NCI-H146 treated with DMSO at 0.1 percent for 48 hours (cell line): Measurements from ENCODE around the gene BNIP3.
"Not testable (repeated sequence)": the region's sequence is repeated elsewhere in the genome, so short reads cannot be mapped to it uniquely, and the experiment has no call there.

Experiments
- DNase-seq: peaks from one replicate; lab custom pipeline; 2025; ENCODE audit not compliant: unreplicated experiment; lab: John Stamatoyannopoulos, UW

Gene BNIP3

DNA sequence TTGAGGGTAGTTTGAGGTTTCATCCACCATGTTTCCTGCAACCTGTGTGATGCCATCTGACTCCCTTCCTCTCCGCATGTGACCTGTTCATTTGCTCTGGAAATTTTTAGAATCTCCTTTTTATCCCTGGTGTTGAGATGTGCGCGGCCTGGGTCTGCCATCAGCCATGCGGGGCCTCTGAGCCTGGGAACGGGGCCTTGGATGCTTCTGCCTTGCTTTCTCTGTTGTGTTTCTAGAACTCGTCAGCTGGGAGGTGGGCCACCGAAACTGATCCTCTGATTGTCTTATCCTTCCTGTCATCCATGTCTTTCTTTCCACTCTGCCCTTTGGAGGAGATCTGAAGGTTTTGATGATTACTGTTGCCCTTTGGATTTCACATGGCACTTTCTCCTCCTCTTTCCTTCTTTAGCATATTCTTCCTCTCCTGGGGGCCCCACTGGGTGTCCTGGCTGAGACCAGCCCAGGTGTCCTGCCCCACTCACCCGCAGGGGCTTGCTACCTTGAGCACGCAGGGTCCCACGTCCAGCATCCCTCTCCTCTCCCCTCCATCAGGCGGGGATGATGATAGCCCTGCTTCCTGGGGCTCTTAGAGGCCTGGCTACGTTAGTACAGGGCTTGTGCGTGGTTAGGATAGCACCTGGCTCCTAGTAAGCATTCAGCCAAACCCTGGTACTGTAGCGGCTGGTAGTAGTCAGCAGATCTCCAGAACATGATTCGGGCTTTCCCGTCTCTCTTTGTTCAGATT lies 51.0 kb downstream of the BNIP3 start:
- DNase-seq, result no peak

DNA sequence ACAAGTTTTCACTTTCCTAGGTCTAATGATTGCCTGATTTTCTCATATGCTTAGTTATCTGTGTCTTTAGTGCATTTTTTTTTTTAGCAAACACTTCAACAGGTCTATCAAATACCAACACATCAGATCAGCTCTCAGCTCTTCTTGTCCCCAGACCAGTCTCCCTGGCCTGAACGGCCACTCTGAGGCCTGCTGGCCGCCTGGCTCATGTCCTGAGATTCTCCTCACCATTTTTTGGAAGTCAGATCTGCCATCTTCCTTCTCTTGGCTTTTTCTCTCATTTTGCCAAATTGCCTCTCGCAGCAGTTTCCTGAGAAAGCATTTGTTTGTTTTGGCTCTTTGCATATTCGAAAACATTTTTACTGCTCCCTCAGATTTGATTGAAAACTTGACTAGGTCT lies 51.6 kb downstream of the BNIP3 start:
- no peak for DNase-seq

DNA sequence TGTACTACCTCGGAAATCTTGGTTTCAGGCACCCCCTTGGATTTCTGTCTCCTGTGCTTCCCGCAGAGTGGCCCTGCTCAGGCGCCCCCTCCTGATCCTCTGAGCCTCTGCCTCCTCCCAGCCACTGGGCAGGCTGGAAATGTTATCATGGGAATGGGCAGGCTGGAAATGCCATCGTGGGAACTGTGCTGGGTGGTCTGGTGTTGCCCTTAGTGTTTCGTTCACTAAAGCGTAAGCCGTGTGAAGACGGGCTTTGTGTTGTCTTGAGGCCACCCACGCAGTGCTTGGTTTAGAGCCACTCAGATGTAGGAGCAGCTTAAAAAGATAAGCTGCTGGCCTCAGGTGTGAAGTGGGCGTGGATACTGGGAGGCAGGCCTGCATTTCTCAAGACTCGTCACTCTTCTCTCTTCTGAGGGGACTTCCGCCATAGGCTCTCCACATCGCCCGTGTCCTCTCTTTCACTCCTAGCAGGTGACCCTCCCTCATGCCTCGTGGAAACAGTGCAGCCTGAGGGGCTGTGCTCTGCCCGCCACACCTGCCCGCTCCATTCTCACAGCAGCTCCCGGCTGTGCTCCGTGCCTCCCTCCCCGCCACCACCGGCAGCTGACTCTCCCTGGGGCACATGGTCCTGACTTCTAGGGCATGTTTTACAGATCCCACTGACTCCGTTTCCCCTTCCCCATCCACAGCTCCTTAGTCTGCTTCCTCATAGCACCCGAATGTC lies 52.4 kb downstream of the BNIP3 start:
- DNase-seq, result no peak

DNA sequence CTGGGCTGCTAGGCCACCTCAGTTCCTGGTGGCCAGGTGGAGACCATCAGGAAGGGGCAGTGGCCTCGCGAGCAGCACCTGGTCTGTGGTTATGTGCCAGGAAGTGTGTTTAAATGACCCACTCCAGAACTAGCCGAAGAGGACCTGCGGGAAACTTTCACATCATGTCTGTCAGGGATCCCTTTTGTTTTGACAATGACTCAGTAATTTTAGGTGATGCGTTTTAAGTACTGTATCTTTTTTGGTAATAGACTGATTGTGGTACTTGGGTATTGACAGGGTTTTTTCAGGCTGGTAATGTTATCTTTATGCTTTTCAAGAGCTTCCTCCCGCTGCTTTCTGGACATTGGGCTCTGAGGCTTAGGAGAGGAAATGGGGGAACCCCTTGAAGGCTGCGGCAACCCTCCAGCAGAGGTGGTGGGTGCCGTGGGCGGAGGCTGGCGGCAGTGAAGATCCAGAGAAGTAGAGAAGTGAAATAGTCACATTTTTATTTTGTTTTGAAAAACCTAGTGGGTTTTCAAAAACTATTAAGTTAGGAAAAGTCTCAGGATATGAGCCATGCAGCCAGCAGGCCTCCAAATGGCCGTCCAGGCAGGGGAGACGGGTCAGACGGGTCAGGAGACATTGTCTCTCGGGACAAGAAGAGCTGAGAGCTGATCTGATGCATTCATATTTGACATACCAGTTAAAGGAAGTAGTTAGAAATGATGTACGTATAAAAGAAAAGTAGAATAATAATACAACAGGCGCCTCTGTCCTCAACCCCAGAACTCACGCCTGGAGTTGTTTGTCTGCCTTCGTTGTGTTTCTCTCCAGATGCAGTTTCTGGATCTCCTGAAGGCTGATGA lies 53.3 kb downstream of the BNIP3 start:
- DNase-seq, result no peak

DNA sequence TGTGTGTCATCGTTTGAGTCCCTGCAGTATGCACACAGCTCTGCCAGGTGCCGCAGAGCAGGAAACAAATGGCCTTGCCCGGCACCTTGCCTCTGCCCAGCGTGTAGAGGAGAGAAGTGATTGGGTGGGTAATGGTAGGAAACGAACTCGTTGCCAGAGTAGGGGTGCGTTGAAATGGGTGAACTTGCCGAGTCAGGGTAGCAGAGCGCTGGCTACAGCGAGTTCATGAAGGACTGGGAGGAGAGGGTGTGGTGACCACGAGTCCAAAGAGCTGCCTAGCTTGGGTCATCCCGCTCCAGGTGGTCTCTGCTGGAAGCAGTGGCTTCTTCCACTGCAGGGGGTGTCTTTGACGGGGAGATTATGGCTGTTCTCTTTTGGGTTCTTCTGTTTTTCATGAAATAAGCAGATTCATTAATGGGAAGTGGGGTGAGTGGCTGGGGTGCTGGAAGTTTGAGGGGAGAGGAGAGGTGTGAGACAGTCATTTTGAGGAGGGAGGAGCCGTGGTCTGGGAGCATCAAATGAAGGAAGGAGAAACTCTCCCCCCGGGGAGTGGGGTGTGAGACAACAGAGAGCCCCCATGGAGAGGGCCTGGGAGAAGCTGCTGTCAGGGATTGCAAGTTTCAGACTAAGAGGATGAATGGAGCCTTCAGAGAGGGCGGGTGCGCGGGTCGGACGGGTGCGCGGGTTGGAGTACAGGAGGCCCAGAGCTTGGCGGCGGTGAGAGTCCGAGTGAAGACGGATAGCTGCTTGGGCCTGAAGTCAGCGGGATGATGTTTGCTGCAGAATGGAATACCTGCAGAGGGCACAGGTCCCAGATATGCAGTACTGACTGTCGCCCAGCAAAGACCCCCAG lies 54.8 kb downstream of the BNIP3 start:
- no peak for DNase-seq

DNA sequence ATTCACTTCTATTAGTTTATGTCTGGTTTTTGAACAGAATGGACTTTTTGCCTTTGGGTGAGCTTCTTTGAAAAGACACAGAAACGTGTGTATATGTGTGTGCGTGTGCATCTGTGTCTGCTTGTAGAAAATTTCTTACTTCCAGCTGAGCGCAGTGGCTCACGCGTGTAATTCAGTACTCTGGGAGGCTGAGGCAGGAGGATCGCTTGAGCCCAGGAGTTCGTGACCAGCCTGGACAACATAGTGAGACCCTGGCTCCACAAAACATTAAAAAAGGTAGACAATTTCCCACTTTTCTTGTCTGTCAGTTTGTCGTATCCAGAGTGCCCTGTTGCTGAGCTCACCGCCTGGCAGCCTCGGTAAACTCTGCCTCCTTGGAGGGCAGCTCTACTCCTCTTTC lies 55.5 kb downstream of the BNIP3 start:
- DNase-seq, result no peak

DNA sequence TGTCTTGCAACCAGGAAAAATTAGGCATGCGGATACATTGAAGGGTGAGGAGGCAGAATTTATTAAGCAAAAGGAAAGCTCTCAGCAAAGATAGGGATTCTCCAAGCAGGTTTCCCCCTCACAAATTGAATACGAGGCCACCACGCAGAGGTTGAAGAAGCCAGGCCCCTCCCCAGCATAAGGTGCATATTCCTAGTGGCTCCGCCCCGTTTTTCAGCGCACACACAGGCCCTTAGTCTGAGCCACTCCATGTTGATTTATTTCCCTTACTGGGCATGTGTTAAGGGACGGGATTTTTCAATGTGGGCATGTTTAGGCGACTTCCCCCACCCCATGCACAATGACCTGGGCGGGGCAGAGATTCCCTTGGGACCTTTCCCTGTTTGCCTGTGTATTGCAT lies 56.0 kb downstream of the BNIP3 start:
- no peak for DNase-seq

DNA sequence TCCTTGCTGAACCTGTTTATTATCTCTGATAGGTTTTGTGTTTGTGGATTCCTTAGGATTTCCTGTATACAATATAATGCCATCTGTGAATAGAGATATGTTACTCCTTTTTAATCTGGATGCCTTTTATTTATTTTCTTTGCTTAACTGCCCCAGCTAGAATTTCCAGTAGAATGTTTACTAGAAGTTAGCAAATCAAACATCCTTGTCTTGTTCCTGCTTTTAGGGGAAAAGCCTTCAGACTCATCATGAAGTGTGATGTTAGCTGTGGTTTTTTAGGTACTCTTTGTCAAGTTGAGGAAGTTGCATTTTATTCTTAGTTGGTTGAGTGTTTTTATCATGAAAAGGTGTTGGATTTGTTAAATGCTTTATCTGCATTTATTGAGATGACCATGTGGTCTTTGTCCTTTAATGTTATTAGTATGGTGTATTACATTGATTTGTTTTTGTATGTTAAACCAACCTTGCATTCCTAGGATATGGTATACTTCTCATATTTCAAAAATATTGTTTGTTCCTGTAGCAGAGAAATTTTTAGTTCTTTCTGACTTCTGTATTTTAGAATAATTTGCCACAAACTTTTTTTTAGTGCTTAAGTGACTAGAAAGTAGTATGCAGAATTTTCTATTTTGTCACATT lies 56.6 kb downstream of the BNIP3 start:
- no peak for DNase-seq

DNA sequence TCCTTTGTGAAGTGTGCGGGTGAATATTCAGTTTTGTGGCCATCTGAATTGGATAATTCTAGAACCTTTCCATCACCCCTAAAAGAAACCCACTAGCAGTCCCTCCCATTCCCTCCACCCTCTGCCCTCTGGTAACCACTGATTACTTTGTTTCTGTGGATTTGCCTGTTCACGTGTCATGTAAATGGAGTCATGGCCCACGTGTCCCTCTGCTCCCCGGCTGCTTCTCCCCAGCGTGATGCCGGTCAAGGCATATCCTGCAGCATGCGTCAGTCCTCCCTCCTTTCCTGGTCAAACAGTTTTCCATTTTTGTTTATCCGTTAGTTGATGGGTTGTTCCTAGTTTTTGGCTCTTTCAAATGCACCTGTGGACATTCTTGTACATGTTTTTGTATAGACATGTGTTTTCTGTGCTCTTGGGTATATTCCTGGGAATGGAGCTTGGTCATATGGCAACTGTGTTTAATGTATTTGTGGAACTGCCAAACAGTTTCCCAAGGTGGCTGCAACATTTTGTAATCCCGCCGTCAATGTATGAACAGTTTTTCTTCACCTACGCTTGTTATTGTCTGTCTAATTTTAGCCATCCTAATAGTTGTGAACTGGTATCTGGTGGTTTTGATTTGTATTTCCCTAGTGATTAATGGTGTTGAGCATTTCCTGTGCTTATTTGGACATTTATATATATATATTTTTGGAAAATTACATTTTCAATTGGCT lies 58.5 kb downstream of the BNIP3 start:
- DNase-seq, result no peak

DNA sequence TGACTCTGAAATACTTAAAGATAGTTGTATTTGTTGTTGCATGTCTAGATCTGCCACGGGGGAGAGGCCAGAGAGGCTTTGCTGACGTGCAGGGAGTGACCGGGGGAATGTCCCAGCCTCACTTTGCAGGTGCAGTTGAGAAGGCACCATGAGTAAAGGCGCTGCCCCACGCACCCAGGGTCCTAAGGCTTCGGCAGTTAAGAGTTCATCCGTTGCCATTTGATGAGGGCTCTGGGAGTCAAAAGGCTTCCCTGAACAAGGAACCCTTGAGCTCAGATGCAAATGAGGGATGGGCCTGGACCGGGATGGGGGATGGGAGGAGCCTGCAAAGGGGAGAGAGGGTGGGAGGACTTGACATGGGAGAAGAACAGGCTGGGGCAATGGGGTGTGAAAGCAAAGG lies 60.5 kb downstream of the BNIP3 start:
- DNase-seq, result no peak

DNA sequence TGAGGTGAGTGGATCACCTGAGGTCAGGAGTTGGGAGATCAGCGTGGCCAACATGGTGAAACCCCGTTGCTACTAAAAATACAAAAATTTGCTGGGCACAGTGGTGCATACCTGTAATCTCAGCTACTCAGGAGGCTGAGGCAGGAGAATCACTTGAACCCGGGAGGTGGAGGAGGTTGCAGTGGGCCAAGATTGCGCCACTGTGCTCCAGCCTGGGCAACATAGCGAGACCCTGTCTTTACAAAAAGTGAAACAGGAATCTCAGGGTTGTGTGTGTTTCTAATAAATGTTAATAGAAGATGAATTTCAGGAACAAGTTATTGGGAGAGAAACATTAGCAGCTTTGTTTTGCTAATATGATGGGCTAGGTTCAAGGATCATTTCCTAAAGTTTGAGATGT lies 61.0 kb downstream of the BNIP3 start:
- DNase-seq, result no peak

DNA sequence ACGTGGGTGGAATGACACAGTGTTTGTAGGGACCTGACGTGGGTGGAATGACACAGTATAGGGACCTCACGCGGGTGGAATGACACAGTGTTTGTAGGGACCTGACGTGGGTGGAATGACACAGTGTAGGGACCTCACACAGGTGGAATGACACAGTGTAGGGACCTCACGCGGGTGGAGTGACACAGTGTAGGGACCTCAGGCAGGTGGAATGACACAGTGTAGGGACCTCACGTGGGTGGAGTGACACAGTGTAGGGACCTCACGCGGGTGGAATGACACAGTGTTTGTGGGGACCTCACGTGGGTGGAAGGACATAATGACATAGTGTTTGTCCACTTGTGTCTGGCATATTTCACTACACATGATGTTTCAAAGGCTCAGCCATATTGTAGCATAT lies 61.6 kb downstream of the BNIP3 start:
- DNase-seq, result no peak

DNA sequence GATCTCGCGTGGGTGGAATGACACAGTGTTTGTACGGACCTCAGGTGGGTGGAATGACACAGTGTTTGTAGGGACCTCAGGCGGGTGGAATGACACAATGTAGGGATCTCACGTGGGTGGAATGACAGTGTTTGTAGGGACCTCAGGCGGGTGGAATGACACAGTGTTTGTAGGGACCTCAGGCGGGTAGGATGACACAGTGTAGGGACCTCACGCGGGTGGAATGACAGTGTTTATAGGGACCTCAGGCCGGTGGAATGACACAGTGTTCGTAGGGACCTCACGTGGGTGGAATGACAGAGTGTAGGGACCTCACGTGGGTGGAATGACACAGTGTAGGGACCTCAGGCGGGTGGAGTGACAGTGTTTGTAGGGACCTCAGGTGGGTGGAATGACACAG lies 62.3 kb downstream of the BNIP3 start:
- not testable (repeated sequence) for DNase-seq
